ENCODE results near the gene CSTF2T.

The CSTF2T gene, protein sequence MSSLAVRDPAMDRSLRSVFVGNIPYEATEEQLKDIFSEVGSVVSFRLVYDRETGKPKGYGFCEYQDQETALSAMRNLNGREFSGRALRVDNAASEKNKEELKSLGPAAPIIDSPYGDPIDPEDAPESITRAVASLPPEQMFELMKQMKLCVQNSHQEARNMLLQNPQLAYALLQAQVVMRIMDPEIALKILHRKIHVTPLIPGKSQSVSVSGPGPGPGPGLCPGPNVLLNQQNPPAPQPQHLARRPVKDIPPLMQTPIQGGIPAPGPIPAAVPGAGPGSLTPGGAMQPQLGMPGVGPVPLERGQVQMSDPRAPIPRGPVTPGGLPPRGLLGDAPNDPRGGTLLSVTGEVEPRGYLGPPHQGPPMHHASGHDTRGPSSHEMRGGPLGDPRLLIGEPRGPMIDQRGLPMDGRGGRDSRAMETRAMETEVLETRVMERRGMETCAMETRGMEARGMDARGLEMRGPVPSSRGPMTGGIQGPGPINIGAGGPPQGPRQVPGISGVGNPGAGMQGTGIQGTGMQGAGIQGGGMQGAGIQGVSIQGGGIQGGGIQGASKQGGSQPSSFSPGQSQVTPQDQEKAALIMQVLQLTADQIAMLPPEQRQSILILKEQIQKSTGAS

DNA sequence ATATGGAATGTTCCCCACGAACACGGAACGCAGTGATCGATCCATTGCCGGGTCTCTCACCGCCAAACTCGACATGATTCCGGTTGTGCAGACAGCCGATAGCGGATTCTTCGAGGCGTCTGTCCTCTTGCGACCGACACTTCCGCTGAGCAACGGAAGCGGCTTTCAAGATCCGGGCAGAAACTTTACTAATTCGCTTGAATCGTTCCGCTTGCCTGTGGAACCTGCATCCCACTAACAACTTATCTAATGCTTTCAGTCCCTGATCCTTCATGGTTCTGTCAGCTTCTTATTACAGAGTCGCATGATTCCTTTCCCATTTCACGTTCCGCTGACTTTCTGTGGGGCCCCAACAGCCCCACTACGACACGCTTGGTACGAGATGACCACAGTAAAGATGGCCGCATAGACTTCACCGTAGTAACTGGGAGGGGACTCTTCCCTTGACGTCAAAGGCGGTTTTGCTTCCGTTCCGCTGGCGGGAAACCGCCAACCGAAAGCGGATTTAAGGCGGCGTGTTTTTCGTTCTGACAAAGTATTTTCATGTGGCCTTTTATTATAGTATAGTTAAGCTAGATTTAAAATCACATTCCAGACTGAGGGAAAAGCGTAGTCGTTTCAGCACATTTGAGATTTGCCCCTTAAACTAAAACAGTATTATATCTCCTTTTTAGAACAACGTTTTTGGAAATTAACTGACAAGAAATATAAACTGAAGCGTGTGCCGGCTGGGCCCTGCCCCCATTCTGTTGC, at the start of gene CSTF2T:
Gene CSTF2T (minus strand): TSS at position 121 of the 753 bp plus-strand sequence. CDS start 46 bp downstream, at position 75.
- peak; percentile 94 for DNase-seq (ENCODE audit: low spot score)

DNA sequence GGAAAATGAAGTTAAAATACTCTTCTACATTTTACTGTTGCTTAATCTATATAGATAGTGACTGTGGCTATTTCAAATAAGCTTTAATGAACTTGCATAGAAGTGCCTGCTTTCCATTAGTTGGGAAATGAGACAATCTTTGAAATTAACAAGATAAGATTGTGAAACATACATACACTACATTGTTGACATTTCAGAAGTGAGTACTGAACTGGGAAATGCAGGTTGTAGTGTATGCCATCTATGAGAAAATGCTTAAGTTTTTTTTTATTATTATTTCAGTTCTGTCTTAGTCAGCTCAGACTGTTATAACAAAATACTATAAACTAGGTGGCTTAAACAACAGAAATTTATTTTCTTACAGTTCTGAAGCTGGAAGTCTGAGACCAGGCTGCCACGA, 49.6 kb upstream of the CSTF2T start:
- no peak for DNase-seq (ENCODE audit: low spot score)

DNA sequence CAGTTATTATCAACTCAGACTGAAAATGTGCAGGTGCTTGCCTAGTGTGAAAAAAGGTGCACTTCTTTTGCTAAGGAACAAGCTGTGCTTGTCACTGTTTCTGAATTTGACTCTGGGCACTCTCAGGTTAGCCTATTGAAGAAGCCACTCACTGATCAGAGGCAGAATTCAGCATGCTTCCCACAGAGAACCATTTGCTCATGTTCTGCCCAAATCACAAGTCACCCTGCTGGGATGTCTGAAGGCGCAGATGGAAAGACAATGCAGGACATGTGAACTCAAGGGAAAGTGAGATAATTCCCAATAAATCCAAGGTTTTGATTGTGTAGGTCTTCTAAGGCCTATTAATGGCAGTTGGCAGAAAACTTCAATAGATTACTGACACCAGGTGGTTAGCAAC, 47.8 kb upstream of the CSTF2T start:
- no peak for DNase-seq (ENCODE audit: low spot score)

DNA sequence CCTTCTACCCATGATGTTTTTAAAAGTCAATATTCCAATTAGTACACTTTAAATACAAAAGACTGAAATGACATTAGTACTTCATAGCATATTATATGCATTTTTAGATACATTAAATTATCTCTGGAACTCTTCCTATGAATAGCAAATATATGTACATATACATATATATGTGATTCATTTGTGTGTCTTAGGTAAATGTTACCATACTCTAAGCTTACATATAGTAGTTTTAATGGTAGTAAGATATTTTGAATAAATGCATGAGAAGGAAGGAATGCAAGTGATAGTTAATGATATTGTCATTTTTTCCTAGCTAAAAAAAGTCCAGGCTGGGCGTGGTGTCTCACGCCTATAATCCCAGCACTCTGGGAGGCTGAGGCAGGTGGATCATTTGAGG, 46.0 kb upstream of the CSTF2T start:
- DNase-seq (ENCODE audit: low spot score) = no peak

DNA sequence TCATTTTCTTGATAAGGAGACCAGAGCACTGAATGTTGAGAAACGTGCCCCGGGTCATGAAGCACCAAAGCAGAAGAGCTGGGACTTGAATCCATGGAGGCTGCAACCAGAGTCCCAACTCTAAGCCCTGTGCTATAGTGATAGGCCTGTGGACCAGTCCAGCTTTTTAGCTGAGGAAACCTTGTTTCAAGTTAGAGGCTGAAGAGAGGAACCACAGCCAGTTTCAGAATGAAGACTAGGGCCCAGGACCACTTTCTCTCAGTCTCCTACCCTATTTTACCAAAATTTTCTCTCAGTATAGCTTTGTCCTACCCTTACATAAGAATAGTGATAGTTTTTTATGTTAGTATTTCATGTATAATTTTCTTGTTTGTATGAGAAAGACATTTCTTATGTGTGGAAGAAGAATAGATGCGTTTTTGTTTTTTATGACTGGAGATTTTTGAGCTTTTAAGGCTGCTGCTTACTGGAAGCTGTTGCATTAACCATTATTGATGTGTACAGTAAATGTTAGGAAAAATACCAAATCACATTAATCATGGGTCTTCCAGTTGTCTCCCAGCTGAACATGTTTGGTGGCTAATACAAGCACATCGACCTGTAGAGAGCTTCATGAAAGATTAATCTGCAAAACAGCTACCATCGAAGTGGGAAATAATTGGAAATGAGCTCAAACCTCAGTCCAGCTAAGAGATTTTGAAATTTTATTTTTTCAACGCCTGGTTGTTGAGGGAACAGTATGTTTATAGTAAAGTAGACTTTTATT, 45.0 kb upstream of the CSTF2T start:
- no peak for DNase-seq (ENCODE audit: low spot score)

DNA sequence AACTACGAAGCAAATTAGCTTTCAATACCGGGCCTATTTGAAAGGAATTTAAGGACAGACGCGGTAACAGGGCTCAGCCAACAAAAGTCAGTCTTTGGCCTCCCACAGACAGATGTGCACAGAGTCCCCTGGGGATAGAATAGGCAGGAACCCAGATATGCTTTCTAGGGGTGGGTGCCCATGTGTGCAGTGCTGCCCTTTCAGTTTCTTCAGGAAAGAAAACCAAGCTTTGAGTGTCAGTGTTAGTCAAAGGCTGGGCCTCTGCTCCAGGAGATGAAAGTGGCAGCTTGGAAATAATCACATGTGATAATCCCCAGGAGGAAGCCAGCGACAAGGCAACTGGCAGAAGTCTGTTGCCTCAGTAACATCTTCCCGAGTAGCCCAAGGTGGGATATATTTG, 43.8 kb upstream of the CSTF2T start:
- DNase-seq (ENCODE audit: low spot score) = no peak

DNA sequence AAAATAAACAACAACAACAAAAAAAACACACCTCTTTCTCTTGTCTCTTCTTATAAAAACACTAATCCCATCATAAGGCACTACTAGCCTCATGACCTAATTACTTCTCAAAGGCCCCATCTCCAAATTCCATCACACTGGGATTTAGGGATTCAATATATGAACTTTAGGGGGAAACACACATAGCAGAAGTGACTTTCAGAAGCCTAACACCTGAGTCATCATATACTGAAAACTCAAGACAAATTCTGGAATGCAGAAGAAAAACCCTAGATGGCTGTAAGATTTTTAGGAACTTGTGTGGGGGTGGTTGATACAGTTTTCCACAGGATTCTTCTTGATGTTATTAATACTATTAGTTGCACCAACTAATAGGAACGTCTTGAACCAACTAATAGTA, 33.7 kb upstream of the CSTF2T start:
- no peak for DNase-seq (ENCODE audit: low spot score)

DNA sequence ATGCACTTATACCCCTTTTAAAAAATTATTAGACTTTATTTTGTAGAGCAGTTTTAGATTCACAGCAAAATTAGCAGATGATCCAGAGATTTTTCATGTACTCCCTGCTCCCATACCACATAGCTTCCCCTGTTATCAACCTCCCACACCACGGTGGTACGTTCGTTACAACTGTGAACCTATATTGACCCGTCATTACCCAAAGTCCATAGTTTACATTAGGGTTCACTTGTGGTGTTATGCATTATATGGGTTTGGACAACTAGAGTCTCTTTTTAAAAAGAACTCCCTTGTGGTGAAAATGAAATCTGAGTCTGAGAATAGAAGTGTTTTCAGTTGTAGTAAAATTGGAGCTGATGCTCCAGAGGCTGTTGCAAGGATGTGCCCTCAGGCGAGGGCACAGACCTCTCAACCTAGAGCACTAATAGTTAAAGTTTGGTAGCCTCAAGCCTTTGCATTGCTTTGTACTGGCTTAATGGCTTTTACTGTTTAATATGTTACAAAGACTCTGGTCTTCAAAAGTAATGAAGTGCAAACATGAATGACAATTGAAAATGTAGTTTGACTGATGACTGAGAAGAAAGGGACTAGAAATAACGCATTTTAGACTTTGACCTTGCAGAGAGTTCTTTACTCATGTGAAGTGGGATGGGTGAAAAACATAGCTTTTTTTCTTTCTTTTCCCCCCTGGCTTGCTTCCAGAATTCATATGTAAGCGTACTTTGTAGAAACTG, 30.6 kb upstream of the CSTF2T start:
- DNase-seq (ENCODE audit: low spot score) = no peak

DNA sequence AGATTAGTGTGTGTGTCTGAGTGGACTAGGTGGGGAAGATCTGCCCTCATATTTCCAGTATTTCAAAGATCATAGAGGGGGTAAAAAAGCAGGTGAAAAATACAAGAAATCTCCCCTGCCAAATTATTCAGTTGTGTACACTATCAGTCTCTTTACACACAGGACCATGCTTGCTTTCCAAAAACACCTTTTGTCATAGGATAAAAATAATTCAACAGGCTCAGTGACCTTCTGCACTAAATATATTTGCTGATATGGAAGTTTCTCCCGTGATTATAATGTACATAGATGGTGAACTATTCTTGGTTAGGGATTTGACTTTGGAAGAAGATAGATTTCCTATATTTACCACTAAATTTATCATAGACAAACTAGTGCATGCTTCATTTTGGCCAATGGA, 24.6 kb upstream of the CSTF2T start:
- no peak for DNase-seq (ENCODE audit: low spot score)

DNA sequence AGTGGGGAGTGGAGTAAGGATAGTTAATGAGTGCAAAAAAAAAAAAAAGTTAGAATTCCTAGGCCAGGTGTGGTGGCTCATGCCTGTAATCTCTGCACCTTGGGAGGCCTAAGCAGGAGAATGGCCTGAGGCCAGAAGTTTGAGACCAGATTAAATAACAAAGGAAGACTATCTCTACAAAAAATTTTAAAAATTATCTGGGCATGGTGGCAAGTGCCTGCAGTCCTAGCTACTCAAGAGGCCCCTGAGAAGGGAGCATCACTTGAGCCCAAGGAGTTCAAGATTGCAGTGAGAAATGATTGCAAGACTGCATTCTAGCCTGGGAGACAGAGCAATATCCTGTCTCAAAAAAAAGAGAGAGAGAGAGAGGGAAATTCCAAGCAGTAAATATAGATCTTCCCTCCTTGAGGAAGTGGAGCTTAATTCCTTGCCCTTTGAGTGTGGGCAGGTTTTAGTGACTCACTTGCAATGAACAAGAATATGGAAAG, 19.5 kb upstream of the CSTF2T start:
- no peak for DNase-seq (ENCODE audit: low spot score)

DNA sequence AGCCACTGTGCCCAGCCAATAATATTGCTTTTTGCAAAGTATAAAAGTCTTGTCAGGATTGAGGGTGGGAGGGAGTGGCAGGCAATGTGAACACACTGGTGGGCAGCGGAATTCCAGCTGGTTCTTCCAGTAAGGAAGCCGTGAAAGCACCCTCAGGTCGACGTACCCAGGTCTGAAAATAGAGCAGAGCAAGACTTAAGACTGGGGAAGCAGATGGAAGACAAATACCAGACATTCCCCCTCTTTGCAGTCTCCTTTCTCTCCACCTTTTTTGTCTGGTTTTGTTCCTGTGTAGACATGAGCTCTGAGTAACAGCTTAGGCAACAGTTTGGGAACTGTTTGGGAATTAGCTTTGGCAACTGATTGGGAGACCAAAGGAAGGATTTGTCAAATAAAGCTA, 17.6 kb upstream of the CSTF2T start:
- no peak for DNase-seq (ENCODE audit: low spot score)

DNA sequence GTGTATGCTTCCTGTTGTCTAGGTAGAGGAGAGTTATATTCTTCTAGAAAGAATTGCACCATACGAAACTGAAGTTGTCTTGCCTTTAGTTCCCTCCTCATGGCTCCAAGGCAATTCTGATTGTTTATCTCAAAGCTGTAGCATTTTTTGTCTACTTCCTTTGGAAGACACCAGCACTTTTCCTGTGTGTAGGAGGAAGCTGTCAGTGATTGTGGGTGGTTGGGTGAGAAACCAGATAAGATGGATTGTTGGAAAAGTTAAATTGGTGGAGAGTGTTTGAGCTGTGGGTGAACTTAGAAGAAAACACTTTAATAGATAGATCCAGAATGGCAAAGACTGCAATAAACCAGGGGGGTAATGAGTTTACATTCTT, 12.1 kb upstream of the CSTF2T start:
- DNase-seq (ENCODE audit: low spot score) = no peak

DNA sequence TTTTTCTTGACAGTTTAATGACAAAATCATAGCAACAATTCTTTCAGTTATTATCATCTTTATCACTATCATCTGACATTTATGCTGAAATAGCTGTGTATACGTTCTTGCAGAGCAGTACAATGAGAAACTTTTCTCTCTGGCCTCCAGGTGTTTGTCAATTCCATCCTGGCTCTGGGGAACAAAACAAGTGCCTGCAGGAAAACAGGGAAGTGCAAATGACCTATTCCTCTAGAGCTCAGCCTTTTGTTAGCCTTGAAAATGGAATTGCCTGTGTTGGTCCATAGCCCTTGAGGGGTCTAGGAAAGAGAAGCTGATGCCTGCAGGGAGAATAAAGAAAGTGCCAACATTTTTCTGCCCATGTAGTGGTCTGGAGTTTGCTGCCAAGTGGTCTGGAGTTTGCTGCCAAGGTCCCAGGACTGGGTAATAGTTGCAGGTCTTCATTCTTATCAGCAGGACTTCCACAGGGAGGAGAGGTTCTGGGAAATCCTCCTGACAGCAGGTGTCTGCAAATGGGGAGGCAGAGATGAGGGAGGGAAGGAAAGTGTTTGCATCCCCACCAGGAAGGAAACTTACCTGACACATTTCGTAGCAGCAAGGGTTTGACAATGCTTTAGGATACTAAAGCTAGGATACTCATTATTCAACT, 10.1 kb upstream of the CSTF2T start:
- no peak for DNase-seq (ENCODE audit: low spot score)

DNA sequence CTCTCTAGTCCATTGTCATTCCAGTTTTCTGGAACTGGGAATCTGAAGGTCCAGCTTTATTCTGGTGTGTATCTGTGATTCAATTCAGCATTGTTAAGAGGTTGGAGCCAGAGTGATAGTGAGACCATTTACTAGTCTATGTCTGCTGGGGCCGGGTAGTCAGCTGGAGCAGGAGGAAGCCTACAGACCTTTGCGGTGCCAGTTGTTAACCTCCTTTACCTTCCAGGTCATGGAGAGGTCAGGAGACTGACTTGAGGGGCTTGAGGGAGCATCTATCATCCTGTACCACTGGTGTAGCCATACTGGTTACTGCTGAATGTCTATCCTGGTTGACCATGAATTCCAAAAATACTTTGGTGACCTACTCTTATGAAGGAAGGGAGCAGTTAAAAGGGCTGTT, 9.2 kb upstream of the CSTF2T start:
- DNase-seq (ENCODE audit: low spot score) = no peak

DNA sequence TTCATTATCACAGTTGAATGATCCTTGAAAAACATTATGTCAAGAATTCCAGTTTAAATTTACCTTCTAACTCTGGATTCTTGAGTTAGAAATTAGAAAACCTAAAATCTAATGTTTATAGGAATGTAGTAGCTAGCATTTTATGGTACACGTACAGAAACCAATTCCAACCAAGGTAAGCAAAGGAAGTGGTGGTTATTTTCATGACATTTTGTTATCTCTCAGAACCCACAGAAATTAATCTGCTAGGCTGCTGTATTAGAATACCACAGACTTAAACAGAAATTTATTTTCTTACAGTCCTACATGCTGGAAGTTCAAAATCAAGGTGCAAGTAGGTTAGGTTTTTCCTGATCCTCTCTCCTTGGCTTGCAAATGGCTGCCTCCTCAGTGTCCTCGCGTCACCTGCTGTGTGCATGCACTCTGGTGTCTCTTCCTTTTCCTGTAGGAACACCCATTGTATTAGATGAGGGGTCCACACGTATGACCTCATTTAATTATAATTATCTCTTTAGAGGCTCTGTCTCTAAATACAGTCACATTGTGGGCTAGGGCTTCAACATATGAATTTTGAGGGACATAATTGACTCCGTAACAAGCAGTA, 8.5 kb upstream of the CSTF2T start:
- DNase-seq (ENCODE audit: low spot score) = no peak

DNA sequence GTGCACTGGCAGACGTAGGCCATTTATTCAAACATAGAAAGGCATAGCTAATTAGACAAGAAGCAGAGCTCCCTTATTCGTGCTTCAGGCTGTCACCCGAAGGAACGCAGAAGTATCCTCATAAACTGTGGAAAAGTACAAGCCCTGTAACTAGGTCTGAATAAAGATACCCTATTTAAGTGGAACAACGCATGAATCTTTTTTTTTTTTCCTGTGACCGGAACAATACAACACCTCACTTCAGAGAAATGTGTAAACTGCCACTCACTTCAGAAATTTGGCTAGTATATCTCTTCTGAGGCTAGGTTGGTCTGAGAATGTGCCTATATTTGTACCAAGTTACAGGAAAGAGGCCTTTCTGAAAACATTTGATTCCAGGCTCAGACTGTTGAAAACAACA, 8.0 kb upstream of the CSTF2T start:
- no peak for DNase-seq (ENCODE audit: low spot score)

DNA sequence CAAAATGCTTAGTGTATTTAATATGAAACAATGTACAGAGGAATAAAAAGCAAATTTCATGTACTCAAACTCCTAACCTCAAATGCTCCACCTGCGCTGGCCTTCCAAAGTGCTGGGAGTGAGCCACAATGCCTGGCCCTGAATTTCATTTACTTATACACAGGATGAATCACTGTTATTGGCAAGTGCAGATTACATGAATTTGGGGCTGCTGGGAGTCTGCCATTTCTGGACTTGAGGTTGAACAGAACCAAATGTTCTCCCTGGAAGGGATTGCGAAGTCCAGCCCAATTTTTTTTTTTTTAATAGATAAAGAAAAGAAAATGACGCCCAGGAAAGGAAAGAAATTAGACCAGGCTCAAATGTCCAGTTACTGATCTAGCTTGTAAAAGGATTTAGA, 6.8 kb upstream of the CSTF2T start:
- no peak for DNase-seq (ENCODE audit: low spot score)

DNA sequence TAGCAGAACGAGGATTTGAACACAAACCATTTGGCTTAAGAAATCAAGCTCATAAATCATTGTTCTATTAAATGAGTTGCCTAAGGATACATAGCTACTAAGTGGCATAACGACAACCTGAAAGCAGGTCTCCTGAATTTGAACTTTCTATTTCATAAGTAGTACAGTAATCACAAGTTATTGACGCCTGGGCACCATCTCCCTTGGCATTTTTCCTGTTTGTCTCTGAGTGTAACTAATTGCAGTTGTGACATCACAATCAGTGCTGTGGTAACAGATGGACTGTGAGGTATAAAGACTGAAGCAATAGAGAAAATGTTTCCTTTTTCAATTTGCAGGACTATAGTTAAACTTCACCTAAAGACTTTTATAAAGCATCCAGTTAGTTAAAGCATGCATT, 6.4 kb upstream of the CSTF2T start:
- DNase-seq (ENCODE audit: low spot score) = no peak

DNA sequence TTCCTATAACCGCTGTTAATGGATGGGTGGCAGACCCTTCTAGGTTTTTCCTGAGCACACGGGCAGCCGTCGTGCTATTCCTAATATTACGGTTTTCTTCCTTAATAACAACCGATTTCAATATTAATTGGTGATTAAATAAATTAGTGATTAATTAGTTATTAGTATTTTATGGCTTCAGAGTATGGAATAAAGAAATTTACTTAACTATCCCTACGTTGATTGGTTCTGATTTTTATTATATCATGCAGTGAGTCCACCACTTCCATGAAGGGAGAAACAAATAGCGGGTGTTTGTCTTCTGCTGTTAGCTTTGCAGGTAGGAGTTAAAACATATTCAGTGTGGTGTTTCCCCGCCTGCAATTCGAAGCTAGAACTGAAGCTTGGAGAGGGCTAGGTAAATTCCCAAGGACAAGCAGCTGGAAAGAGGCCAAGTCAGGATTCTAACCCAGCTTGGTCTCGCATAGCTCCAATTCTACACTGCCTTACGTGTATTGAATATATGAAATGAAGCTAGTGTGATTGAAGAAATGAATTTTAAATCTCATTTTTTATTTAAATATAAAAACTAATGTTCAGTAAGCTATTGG, 928 bp upstream of the CSTF2T start:
- DNase-seq (ENCODE audit: low spot score) = no peak

DNA sequence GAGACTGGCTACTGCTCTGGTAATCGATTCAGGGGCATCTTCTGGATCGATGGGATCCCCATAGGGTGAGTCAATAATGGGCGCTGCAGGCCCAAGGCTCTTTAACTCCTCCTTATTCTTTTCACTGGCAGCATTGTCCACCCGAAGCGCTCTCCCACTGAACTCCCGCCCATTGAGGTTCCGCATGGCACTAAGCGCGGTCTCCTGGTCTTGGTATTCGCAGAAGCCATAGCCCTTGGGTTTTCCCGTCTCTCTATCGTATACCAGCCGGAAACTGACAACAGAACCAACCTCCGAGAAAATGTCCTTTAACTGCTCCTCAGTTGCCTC, 285 bp downstream of the CSTF2T start:
- DNase-seq (ENCODE audit: low spot score) = no peak
